ENCODE data around the gene EXOC6B.

DNA sequence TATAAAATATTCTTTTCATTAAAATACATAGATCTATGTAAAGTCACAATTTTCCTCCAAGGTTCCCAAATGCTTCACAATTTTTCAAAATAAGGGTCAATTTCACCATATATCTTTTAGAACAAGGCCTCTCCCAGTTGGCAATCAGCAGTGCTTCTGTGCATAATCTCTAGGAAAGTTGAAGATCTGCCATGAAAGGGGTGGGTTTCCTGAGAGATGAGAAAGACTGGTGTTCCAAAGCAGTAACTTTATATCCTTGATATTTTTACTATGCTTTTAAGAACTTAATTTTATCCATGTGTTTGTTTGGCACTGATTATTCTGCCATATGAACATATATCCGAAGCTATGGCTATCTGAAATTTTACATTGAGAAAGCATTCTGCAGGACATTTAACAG, 478.8 kb downstream of the EXOC6B start:
- TF ChIP-seq MYNN (tag by site-specific recombination; IDR thresholded peaks at IDR 0.05; ENCODE audit: borderline replicate concordance) (no peak), ZNF133 (tag by site-specific recombination; IDR thresholded peaks at IDR 0.05) (no peak), SP7 (tag by site-specific recombination; IDR thresholded peaks at IDR 0.05) (no peak), ZNF514 (tag by site-specific recombination; IDR thresholded peaks at IDR 0.05) (no peak), ZNF837 (tag by site-specific recombination; IDR thresholded peaks at IDR 0.05) (no peak), ZFP41 (tag by site-specific recombination; IDR thresholded peaks at IDR 0.05; ENCODE audit: borderline replicate concordance) (no peak), ZBTB17 (tag by site-specific recombination; IDR thresholded peaks at IDR 0.05) (no peak), ZNF350 (tag by site-specific recombination; IDR thresholded peaks at IDR 0.05) (no peak), ZNF571 (tag by site-specific recombination; IDR thresholded peaks at IDR 0.05) (no peak)
- TF ChIP-seq, protein P1, sequence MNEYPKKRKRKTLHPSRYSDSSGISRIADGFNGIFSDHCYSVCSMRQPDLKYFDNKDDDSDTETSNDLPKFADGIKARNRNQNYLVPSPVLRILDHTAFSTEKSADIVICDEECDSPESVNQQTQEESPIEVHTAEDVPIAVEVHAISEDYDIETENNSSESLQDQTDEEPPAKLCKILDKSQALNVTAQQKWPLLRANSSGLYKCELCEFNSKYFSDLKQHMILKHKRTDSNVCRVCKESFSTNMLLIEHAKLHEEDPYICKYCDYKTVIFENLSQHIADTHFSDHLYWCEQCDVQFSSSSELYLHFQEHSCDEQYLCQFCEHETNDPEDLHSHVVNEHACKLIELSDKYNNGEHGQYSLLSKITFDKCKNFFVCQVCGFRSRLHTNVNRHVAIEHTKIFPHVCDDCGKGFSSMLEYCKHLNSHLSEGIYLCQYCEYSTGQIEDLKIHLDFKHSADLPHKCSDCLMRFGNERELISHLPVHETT (tag by site-specific recombination; IDR thresholded peaks at IDR 0.05): no peak
- TF ChIP-seq, protein P2, sequence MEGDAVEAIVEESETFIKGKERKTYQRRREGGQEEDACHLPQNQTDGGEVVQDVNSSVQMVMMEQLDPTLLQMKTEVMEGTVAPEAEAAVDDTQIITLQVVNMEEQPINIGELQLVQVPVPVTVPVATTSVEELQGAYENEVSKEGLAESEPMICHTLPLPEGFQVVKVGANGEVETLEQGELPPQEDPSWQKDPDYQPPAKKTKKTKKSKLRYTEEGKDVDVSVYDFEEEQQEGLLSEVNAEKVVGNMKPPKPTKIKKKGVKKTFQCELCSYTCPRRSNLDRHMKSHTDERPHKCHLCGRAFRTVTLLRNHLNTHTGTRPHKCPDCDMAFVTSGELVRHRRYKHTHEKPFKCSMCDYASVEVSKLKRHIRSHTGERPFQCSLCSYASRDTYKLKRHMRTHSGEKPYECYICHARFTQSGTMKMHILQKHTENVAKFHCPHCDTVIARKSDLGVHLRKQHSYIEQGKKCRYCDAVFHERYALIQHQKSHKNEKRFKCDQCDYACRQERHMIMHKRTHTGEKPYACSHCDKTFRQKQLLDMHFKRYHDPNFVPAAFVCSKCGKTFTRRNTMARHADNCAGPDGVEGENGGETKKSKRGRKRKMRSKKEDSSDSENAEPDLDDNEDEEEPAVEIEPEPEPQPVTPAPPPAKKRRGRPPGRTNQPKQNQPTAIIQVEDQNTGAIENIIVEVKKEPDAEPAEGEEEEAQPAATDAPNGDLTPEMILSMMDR (tag by site-specific recombination; IDR thresholded peaks at IDR 0.05): no peak
- TF ChIP-seq, protein P3, sequence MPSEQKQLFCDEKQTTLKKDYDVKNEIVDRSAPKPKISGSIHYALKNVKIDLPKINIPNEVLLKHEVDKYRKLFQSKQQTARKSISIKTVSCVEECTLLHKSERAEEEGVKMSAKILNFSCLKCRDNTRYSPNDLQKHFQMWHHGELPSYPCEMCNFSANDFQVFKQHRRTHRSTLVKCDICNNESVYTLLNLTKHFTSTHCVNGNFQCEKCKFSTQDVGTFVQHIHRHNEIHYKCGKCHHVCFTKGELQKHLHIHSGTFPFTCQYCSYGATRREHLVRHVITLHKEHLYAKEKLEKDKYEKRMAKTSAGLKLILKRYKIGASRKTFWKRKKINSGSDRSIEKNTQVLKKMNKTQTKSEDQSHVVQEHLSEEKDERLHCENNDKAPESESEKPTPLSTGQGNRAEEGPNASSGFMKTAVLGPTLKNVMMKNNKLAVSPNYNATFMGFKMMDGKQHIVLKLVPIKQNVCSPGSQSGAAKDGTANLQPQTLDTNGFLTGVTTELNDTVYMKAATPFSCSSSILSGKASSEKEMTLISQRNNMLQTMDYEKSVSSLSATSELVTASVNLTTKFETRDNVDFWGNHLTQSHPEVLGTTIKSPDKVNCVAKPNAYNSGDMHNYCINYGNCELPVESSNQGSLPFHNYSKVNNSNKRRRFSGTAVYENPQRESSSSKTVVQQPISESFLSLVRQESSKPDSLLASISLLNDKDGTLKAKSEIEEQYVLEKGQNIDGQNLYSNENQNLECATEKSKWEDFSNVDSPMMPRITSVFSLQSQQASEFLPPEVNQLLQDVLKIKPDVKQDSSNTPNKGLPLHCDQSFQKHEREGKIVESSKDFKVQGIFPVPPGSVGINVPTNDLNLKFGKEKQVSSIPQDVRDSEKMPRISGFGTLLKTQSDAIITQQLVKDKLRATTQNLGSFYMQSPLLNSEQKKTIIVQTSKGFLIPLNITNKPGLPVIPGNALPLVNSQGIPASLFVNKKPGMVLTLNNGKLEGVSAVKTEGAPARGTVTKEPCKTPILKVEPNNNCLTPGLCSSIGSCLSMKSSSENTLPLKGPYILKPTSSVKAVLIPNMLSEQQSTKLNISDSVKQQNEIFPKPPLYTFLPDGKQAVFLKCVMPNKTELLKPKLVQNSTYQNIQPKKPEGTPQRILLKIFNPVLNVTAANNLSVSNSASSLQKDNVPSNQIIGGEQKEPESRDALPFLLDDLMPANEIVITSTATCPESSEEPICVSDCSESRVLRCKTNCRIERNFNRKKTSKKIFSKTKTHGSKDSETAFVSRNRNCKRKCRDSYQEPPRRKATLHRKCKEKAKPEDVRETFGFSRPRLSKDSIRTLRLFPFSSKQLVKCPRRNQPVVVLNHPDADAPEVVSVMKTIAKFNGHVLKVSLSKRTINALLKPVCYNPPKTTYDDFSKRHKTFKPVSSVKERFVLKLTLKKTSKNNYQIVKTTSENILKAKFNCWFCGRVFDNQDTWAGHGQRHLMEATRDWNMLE (tag by site-specific recombination; conservative IDR thresholded peaks at IDR 0.05; ENCODE audit: low read depth): no peak
- TF ChIP-seq, protein P4, sequence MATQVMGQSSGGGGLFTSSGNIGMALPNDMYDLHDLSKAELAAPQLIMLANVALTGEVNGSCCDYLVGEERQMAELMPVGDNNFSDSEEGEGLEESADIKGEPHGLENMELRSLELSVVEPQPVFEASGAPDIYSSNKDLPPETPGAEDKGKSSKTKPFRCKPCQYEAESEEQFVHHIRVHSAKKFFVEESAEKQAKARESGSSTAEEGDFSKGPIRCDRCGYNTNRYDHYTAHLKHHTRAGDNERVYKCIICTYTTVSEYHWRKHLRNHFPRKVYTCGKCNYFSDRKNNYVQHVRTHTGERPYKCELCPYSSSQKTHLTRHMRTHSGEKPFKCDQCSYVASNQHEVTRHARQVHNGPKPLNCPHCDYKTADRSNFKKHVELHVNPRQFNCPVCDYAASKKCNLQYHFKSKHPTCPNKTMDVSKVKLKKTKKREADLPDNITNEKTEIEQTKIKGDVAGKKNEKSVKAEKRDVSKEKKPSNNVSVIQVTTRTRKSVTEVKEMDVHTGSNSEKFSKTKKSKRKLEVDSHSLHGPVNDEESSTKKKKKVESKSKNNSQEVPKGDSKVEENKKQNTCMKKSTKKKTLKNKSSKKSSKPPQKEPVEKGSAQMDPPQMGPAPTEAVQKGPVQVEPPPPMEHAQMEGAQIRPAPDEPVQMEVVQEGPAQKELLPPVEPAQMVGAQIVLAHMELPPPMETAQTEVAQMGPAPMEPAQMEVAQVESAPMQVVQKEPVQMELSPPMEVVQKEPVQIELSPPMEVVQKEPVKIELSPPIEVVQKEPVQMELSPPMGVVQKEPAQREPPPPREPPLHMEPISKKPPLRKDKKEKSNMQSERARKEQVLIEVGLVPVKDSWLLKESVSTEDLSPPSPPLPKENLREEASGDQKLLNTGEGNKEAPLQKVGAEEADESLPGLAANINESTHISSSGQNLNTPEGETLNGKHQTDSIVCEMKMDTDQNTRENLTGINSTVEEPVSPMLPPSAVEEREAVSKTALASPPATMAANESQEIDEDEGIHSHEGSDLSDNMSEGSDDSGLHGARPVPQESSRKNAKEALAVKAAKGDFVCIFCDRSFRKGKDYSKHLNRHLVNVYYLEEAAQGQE (tag by site-specific recombination; IDR thresholded peaks at IDR 0.05): no peak
- TF ChIP-seq, protein P5, sequence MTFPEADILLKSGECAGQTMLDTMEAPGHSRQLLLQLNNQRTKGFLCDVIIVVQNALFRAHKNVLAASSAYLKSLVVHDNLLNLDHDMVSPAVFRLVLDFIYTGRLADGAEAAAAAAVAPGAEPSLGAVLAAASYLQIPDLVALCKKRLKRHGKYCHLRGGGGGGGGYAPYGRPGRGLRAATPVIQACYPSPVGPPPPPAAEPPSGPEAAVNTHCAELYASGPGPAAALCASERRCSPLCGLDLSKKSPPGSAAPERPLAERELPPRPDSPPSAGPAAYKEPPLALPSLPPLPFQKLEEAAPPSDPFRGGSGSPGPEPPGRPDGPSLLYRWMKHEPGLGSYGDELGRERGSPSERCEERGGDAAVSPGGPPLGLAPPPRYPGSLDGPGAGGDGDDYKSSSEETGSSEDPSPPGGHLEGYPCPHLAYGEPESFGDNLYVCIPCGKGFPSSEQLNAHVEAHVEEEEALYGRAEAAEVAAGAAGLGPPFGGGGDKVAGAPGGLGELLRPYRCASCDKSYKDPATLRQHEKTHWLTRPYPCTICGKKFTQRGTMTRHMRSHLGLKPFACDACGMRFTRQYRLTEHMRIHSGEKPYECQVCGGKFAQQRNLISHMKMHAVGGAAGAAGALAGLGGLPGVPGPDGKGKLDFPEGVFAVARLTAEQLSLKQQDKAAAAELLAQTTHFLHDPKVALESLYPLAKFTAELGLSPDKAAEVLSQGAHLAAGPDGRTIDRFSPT (tag by site-specific recombination; IDR thresholded peaks at IDR 0.05): no peak
